HCT116 (cell line): Measurements from ENCODE around the gene PLXDC1. TPM values are rescaled to one million over a fixed set of nuclear protein-coding genes. Genes with fewer than 3 reads are reported as not detected.
"Not testable (repeated sequence)": the region's sequence is repeated elsewhere in the genome, so short reads cannot be mapped to it uniquely, and the experiment has no call there.

Experiments used
- ATAC-seq: fragments of 200-7000 bp; cut with Tn5 transposase; 2 replicates; pipeline ENCODE4 v1.9.1; 2020; ENCODE audit warnings: mild to moderate bottlenecking, moderate library complexity
- BruUV-seq: library from RNA; stranded (reverse); fragments of 400-500 nt; replicated peaks from 2 replicates; lab custom pipeline; 2021; lab: Mats Ljungman, UMichigan
- CTCF ChIA-PET: fragments of 300-600 bp; sonication (Branson Sonifier 250); formaldehyde crosslinking; loops from one replicate; lab custom pipeline; 2021; ENCODE audit warnings: antibody characterized with exemption; lab: Charles Lee
- POLR2A ChIA-PET: fragments of 300-600, 350-600 bp; sonication (Branson Sonifier 250); formaldehyde crosslinking; loops from one replicate; lab custom pipeline; 2021; ENCODE audit warnings: antibody characterized with exemption; lab: Charles Lee
- RAD21 ChIA-PET, 2 experiments: fragments of 300-600 bp; sonication (Branson Sonifier 250); formaldehyde crosslinking; loops; one replicate each; lab custom pipeline; 2023; ENCODE audit warnings: low total read pairs in 2 of 2; ENCODE audit not compliant: uncharacterized antibody in 2 of 2, unreplicated experiment in 2 of 2, low non-redundant PET in 1 of 2; lab: Charles Lee
- DNase-seq: peaks from one replicate; pipeline ENCODE4 v3.0.0-alpha.2; 2010; ENCODE audit warnings: low read depth, low spot score
- H2AFZ ChIP-seq: fragments of 200-600 bp; shearing (Covaris generic), sonication (generic); 2 replicates; pipeline ENCODE4 v1.6.1; 2017; ENCODE audit warnings: low read depth, mixed run types, mixed read lengths, antibody characterized with exemption, low read length; ENCODE audit not compliant: poor library complexity, severe bottlenecking
- H3K27ac ChIP-seq: 2 replicates; pipeline ENCODE4 v1.5.1; 2012; ENCODE audit warnings: low read depth, low read length
- H3K27me3 ChIP-seq: fragments of 200-600 bp; sonication (generic); 2 replicates; pipeline ENCODE4 v1.6.1; 2016; ENCODE audit warnings: mixed run types, low read length, mixed read lengths; ENCODE audit not compliant: insufficient read depth
- H3K36me3 ChIP-seq, 2 experiments: fragments of 200-500 bp in 1 of 2; fragments of 200-600 bp in 1 of 2; sonication (Bioruptor generic) in 1 of 2; sonication (generic) in 1 of 2; 2 replicates each; pipeline versions ENCODE4 v1.5.1 to v1.6.1; 2014 to 2016; ENCODE audit warnings: low read length in 2 of 2, inconsistent platforms in 1 of 2, mixed read lengths in 1 of 2, mixed run types in 1 of 2; ENCODE audit not compliant: insufficient read depth in 2 of 2, control insufficient read depth in 1 of 2
- H3K4me1 ChIP-seq, 2 experiments: fragments of 200-600 bp in 1 of 2; sonication (generic) in 1 of 2; 2 replicates each; pipeline versions ENCODE4 v1.5.1 to v1.6.1; 2012 to 2017; ENCODE audit warnings: low read length in 2 of 2, inconsistent platforms in 1 of 2, mild to moderate bottlenecking in 1 of 2, mixed read lengths in 1 of 2, mixed run types in 1 of 2, moderate library complexity in 1 of 2; ENCODE audit not compliant: insufficient read depth in 2 of 2, control insufficient read depth in 1 of 2
- H3K4me2 ChIP-seq: fragments of 200-600 bp; sonication (generic); 2 replicates; pipeline ENCODE4 v1.6.1; 2017; ENCODE audit warnings: mixed run types, low read length, mixed read lengths
- H3K4me3 ChIP-seq, 2 experiments: fragments of 200-600 bp in 1 of 2; sonication (generic) in 1 of 2; replicated peaks in 1 of 2; 2 replicates each; pipeline ENCODE4 v1.5.1; 2011 to 2016; ENCODE audit warnings: low read length in 2 of 2, control low read depth in 1 of 2, low read depth in 1 of 2, mild to moderate bottlenecking in 1 of 2, mixed read lengths in 1 of 2, mixed run types in 1 of 2
- H3K79me2 ChIP-seq: fragments of 200-600 bp; sonication (generic); 2 replicates; pipeline ENCODE4 v1.6.1; 2017; ENCODE audit warnings: mild to moderate bottlenecking, mixed run types, low read length, moderate library complexity, mixed read lengths; ENCODE audit not compliant: insufficient read depth
- H3K9ac ChIP-seq: fragments of 200-600 bp; sonication (generic); 2 replicates; pipeline ENCODE4 v1.6.1; 2016; ENCODE audit warnings: low read length, mixed read lengths
- H3K9me2 ChIP-seq: fragments of 200-600 bp; sonication (generic), shearing (Covaris generic); 2 replicates; pipeline ENCODE4 v1.6.1; 2017; ENCODE audit warnings: mixed run types, mild to moderate bottlenecking, moderate library complexity; ENCODE audit not compliant: insufficient read depth
- H3K9me3 ChIP-seq, 2 experiments: fragments of 200-500 bp in 1 of 2; fragments of 200-600 bp in 1 of 2; sonication (Bioruptor generic) in 1 of 2; sonication (generic) in 1 of 2; 2 replicates each; pipeline ENCODE4 v1.6.1; 2014 to 2017; ENCODE audit warnings: low read length in 2 of 2, mixed read lengths in 2 of 2, inconsistent platforms in 1 of 2, low read depth in 1 of 2, mild to moderate bottlenecking in 1 of 2, mixed run types in 1 of 2, moderate library complexity in 1 of 2; ENCODE audit not compliant: control insufficient read depth in 1 of 2, insufficient read depth in 1 of 2
- H4K20me1 ChIP-seq: fragments of 200-600 bp; sonication (generic), shearing (Covaris generic); 2 replicates; pipeline ENCODE4 v1.6.1; 2017; ENCODE audit warnings: mixed run types, mild to moderate bottlenecking, moderate library complexity; ENCODE audit not compliant: insufficient read depth
- CTCF ChIP-seq, 3 experiments: fragments of 200-600 bp in 1 of 3; sonication (generic) in 1 of 3; IDR thresholded peaks in 2 of 3; conservative IDR thresholded peaks in 1 of 3; 2 replicates each; pipeline ENCODE4 v1.5.1; 2012 to 2017; ENCODE audit warnings: low read depth in 2 of 3, low read length in 2 of 3, antibody characterized with exemption in 1 of 3, borderline replicate concordance in 1 of 3, control low read depth in 1 of 3, mild to moderate bottlenecking in 1 of 3, mixed read lengths in 1 of 3, mixed run types in 1 of 3, moderate library complexity in 1 of 3; ENCODE audit not compliant: insufficient read depth in 1 of 3
- POLR2A ChIP-seq: IDR thresholded peaks from 2 replicates; pipeline ENCODE4 v1.7.0; 2011; ENCODE audit warnings: borderline replicate concordance; ENCODE audit not compliant: insufficient read depth, insufficient read length; ENCODE audit errors: extremely low read depth
- SP1 ChIP-seq: IDR thresholded peaks from 2 replicates; pipeline ENCODE4 v1.6.1; 2012; ENCODE audit warnings: low read depth
- ZFX ChIP-seq: fragments of 450-650 bp; IDR thresholded peaks from 2 replicates; pipeline ENCODE4 v1.6.1; 2017
- intact Hi-C: fragments of 100-400 bp; cut with micrococcal nuclease; formaldehyde crosslinking; loops from 2 replicates; pipeline ENCODE4 v1.10.0; 2022
- total RNA-seq: library from RNA; stranded (reverse); gene quantifications from one replicate; pipeline ENCODE4 v1.2.1, GENCODE V29; 2021; ENCODE audit not compliant: unreplicated experiment

Gene PLXDC1
- total RNA-seq, 1 experiment from 2014 or later, result 1.8 TPM

- Histone ChIP-seq H3K36me3 (no peaks in the 10 kb centered on the region), H4K20me1 (no peaks in the 10 kb centered on the region), H3K27ac (no peak overlapping the region), H3K4me2 (no peak overlapping the region), H3K4me1 (peaks cover 0 to 4% of the 10 kb centered on the region in 2 experiments; a peak in 1 of 4 replicates), H3K4me3 (no peak overlapping the region), H3K9me3 (no peaks in the 10 kb centered on the region), H3K27me3 (no peaks in the 10 kb centered on the region), H3K79me2 (no peaks in the 10 kb centered on the region), H3K9ac (no peak overlapping the region), H2AFZ (peak overlapping the region; percentile 3), H3K9me2 (no peaks in the 10 kb centered on the region)
- no peak for DNase-seq
- TF ChIP-seq ZFX, result no peak
- TF ChIP-seq SP1, result no peak
- no peak for TF ChIP-seq POLR2A
- no peak for TF ChIP-seq CTCF (IDR thresholded peaks at IDR 0.05 in 2 of 3, conservative IDR thresholded peaks at IDR 0.05 in 1 of 3; ENCODE audit: borderline replicate concordance in 1 of 3, insufficient read depth in 1 of 3, low read depth in 2 of 3, low read length in 2 of 3)
- RAD21 ChIA-PET, result no interaction called here
- POLR2A ChIA-PET, result interaction anchor here (0.7 kb wide), 1 partner anchor 95 kb away, joined by 3 read pairs; no protein-coding TSS in a partner anchor
- no peak for ATAC-seq
- CTCF ChIA-PET, result no interaction called here
- no TSS peak for BruUV-seq
- intact Hi-C loops, result no loop called here
Observed at GRCh38 chr17:39036009-39036408, 115.4 kb downstream of the PLXDC1 start.

- intact Hi-C loops, H3K9me2 ChIP-seq: not testable (repeated sequence)
- POLR2A ChIA-PET, result interaction anchor here (0.7 kb wide), 1 partner anchor 95 kb away, joined by 3 read pairs; no protein-coding TSS in a partner anchor
Observed at GRCh38 chr17:39035578-39035977, 115.9 kb downstream of the PLXDC1 start.

More at GRCh38 chr17:39035578-39035977, 115.9 kb downstream of the PLXDC1 start:
- H3K27me3 ChIP-seq, H3K36me3 ChIP-seq, H3K4me3 ChIP-seq, H3K9ac ChIP-seq, H2AFZ ChIP-seq, DNase-seq, H4K20me1 ChIP-seq, ATAC-seq, H3K79me2 ChIP-seq, H3K4me1 ChIP-seq, RAD21 ChIA-PET, H3K9me3 ChIP-seq, H3K27ac ChIP-seq, H3K4me2 ChIP-seq, BruUV-seq, CTCF ChIA-PET: not testable (repeated sequence)
